HG02678 (cell line): ENCODE measurements around the gene CISD3.

Source experiments
- ATAC-seq: cut with Tn5 transposase; IDR thresholded peaks from one replicate; pipeline ENCODE4 v1.9.1; 2021; ENCODE audit warnings: mild to moderate bottlenecking, moderate library complexity; ENCODE audit not compliant: unreplicated experiment

CISD3 gene

GRCh38 chr17:38706505-38707216, 23.5 kb upstream of the CISD3 start:
- no peak for ATAC-seq

- ATAC-seq = no peak
Measured at GRCh38 chr17:38707678-38708351, 22.3 kb upstream of the CISD3 start.

DNA sequence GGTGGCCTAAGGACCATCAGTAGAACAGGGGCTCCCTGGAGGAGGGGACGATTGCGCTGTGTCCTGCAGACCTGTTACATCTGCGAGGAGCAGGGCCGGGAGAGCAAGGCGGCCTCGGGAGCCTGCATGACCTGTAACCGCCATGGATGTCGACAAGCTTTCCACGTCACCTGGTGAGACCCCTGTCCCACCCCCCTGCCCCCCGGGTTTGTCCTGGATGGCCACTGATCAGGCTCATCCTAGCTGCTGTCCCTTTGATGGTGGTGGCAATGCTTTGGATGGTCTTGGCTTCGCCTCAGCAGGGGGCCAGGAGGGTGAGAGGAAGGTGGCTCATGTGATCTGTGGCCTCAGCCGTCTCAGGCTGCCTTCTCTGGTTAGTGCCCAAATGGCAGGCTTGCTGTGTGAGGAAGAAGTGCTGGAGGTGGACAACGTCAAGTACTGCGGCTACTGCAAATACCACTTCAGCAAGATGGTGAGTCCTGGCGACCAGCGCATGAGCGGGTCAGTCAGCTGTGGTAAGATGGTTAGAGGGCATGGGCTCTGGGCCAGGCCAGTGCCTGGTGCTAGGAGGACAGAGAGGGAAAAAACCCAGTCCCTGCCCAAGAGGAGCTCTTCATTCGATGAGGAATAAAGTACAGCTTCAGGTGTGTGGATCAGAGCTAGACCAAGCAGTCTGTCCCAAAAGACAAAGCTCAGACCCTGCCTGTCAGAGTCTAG, 20.9 kb upstream of the CISD3 start:
- no peak for ATAC-seq

DNA sequence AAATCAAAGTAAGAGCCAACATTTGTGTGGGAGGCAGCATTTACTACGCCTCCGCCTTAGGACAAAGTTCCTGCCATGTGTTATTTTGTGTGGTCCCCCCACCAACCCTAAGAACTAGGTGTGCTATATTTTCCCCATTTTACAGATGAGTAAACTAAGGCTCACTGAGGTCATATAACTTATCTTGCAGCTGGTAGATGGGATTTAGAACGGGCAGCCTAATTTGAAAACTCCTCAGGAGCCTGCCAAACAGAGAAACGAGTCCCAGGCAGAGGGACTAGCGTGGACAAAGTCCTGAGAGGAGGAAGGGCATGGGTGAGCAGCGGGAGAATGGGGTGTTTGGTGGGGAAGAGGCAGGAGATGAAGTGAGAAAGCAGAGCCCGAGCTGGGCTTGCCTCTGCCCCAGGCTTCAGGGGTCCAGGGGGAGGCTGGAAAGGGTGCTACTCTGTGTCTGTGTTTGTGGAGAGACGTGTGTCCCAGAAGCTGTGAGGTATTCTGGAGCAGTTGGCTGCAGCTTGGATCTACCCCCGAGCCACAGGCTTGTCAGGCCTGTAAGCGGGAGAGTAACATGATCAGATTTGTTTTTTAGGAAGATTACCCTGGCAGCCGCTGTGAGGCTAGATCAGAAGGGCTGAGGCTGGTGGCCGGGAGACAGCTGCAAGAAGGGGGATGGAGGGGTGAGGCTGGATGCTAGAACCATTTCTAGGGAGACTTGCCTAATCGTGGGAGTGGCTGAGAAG, 20.1 kb upstream of the CISD3 start:
- no peak for ATAC-seq

GRCh38 chr17:38710604-38710962, 19.6 kb upstream of the CISD3 start:
- ATAC-seq = no peak

GRCh38 chr17:38710985-38711384, 19.2 kb upstream of the CISD3 start:
- no peak for ATAC-seq

GRCh38 chr17:38711792-38712571, 18.2 kb upstream of the CISD3 start:
- ATAC-seq = no peak

DNA sequence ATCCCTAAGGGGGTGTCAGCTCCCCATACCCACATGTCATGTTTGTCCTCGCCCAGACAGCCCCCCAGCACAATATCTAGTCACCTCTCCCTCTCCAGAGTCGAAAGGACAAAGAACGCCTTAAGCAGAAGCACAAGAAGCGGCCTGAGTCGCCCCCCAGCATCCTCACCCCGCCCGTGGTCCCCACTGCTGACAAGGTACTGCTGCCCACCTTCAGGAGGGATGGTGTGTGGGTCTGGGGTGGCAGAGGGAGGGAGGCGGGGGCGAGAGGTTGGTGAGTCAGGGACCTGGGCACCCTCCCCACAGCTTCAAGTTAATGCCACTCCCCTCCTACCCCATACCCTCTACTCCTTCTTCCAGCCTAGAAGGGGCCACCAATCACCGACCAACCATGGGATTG, 17.5 kb upstream of the CISD3 start:
- ATAC-seq = no peak

DNA sequence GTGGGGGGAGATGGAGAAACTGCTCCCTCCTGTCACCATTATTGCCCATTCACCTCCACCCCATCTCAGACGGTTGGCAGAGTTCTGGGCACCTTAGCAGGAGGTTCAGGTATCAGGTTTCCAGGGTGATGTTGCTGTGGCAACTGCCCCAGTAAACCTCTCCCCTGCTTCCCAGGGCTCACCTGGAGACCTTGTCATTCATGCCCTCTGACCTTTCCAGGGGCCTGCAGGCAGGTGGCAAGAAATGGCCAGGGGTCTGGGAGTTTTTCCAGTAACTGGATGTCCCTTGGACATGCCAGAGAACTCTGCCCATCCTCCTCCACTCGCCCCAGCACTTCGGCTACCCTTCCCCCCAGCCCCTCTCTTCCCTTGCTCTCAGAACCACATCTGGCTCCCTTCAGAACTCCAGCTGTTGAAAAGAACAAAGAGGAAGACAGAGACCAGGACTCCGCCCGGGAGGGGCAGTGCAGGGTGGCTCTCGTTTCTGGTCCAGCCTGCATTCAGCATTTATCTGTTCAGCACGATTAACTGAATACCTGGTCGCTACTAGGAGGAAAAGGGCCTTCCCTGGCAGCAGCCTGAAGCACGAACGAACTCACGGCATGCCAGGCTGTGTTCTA, 16.6 kb upstream of the CISD3 start:
- ATAC-seq = no peak

- ATAC-seq = no peak
Measured at GRCh38 chr17:38715216-38715943, 14.8 kb upstream of the CISD3 start.

- no peak for ATAC-seq
Measured at GRCh38 chr17:38716368-38717005, 13.7 kb upstream of the CISD3 start.

- ATAC-seq = no peak
Measured at GRCh38 chr17:38717139-38717745, 12.9 kb upstream of the CISD3 start.

GRCh38 chr17:38719289-38719942, 10.7 kb upstream of the CISD3 start:
- ATAC-seq = no peak

DNA sequence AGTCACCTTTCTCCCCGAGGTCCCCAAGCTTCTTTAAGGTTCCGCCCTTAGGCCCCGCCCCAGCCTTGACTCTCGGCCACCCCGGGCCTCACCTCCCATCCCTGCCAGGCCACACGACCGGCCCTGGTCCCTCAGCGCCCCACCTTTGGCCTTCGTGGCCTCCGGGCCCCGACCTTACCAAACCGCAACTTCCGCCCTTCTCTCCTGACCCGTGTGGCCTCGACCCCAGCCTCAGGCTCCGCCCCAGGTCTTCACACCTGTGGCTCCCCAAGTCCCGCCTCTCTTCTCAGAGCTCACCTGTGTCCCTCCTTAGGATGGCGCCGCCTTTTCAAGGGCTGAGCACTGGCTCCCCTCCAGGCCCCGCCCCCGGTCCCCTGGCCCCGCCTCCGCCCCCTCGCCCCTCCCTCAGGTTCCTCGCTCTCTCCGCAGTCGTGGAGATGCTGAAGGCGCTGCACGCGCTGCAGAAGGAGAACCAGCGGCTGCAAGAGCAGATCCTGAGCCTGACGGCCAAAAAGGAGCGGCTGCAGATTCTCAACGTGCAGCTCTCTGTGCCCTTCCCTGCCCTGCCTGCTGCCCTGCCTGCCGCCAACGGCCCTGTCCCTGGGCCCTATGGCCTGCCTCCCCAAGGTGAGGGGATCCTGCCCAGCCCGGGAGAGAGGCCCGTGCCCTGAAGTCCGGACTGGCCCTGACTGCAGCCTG, 10.0 kb upstream of the CISD3 start:
- ATAC-seq = no peak

- no peak for ATAC-seq
Measured at GRCh38 chr17:38720941-38721340, 9.2 kb upstream of the CISD3 start.

DNA sequence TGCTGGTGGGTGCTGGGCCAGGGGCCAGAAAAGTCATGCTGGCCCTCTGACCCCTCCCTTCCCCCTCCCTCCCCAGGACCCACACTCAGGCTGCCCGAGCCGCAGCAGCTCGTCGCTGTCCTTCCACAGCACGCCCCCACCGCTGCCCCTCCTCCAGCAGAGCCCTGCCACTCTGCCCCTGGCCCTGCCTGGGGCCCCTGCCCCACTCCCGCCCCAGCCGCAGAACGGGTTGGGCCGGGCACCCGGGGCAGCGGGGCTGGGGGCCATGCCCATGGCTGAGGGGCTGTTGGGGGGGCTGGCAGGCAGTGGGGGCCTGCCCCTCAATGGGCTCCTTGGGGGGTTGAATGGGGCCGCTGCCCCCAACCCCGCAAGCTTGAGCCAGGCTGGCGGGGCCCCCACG, 8.3 kb upstream of the CISD3 start:
- ATAC-seq = no peak

DNA sequence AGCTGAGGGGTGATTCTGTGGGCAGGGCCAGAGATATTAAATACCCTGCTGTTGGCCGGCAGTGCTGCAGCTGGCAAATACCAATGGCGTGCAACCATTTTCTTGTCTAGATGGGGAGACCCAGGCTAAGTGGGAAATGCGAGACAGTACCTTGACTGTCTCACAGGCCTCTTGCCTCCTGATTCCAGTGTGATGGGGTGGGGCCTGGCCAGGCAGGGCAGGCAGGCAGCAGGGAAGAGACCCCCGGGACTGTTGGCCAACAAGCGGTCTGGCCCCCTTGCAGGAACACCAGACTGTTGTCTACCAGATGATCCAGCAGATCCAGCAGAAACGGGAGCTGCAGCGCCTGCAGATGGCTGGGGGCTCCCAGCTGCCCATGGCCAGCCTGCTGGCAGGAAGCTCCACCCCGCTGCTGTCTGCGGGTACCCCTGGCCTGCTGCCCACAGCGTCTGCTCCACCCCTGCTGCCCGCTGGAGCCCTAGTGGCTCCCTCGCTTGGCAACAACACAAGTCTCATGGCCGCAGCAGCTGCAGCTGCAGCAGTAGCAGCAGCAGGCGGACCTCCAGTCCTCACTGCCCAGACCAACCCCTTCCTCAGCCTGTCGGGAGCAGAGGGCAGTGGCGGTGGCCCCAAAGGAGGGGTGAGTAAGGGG, 5.7 kb upstream of the CISD3 start:
- ATAC-seq = no peak
